ENCODE data around the gene SLCO1A2. TPM values are rescaled to one million over a fixed set of nuclear protein-coding genes. Genes with fewer than 3 reads are reported as not detected.
"Not testable (repeated sequence)": the region's sequence is repeated elsewhere in the genome, so short reads cannot be mapped to it uniquely, and the experiment has no call there.

The SLCO1A2 gene
- total RNA-seq, 6 experiments from 2014 or later: 0.06 to 19.8 (median 3.2) TPM; not detected in 1

DNA sequence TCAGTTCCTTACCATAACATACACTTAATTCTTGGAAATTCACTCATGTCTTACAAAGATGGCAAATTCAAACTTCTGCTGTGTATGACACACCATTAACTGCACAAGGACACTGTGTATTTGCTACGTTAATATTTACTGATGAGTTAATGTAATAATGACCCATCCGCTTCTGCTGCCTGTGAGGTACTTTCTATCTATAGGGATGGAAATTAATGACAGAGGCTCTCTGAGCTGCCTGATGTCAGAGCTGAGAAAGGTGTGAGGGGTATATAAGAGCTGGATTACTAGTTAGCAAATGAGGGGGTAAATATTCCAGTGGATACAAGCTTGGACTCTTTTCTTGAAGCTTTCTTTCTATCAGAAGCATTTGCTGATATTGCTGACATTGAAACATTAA, 37.9 kb upstream of the SLCO1A2 start, which contains the start of gene IAPP:
IAPP (plus strand) TSS at position 301 of the 400 bp plus-strand sequence. CDS start 450 bp downstream, outside the sequence.
- no peak for ATAC-seq
- H3K9me3 ChIP-seq: no peaks in the 10 kb centered on the region
- WGBS (ENCODE audit: insufficient coverage, low coverage, low lambda C conversion rate, missing lambda C conversion rate): 58% methylated on average over 2 of the region's 2 CpGs
- H3K27me3 ChIP-seq: no peaks in the 10 kb centered on the region
- H3K27ac ChIP-seq: no peak within 1 kb of the TSS
- no peak within 1 kb of the TSS for H3K4me3 ChIP-seq
- no peaks in the 10 kb centered on the region for H3K36me3 ChIP-seq
- TF ChIP-seq, protein P1, sequence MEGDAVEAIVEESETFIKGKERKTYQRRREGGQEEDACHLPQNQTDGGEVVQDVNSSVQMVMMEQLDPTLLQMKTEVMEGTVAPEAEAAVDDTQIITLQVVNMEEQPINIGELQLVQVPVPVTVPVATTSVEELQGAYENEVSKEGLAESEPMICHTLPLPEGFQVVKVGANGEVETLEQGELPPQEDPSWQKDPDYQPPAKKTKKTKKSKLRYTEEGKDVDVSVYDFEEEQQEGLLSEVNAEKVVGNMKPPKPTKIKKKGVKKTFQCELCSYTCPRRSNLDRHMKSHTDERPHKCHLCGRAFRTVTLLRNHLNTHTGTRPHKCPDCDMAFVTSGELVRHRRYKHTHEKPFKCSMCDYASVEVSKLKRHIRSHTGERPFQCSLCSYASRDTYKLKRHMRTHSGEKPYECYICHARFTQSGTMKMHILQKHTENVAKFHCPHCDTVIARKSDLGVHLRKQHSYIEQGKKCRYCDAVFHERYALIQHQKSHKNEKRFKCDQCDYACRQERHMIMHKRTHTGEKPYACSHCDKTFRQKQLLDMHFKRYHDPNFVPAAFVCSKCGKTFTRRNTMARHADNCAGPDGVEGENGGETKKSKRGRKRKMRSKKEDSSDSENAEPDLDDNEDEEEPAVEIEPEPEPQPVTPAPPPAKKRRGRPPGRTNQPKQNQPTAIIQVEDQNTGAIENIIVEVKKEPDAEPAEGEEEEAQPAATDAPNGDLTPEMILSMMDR (IDR thresholded peaks at IDR 0.05): no peak
- no peak for TF ChIP-seq POLR2A (IDR thresholded peaks at IDR 0.05)
- intact Hi-C loops (cut with DNase I): no loop called here
- no peaks in the 10 kb centered on the region for H3K4me1 ChIP-seq
- no peak for DNase-seq

DNA sequence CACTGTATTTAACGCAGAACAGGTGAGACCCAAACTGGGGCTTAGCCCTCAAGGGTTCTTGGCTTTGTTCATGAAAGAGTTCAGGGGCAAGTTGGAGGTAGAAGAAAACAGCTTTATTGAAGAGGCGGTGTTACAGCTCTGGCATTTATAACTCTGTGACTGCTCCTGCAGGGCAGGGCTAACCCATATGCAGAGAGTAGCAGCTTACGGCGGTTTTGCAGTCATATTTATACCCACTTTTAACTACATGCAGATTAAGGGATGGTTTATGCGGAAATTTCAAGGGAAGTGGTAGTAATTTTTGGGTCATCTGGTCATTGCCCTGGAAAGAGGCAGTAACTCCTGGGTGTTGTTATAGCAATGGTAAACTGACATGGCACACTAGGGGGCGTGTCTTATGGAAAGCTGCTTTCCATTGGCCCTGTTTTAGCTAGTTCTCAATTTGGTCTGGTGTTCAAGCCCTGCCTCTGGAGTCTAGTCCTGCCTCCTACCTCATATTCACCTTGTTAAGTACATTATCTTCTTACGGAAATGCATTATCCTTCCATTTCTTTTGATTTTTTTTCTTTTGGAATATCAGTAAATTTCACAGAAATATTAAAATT, 36.2 kb upstream of the SLCO1A2 start:
- WGBS (ENCODE audit: insufficient coverage, low coverage, low lambda C conversion rate, missing lambda C conversion rate): 84% methylated on average over 5 of the region's 7 CpGs
- H3K4me1 ChIP-seq: no peaks in the 10 kb centered on the region
- DNase-seq (no peak), ATAC-seq (no peak)
- TF ChIP-seq, protein P1 (IDR thresholded peaks at IDR 0.05): no peak
- no peak for TF ChIP-seq POLR2A (IDR thresholded peaks at IDR 0.05)
- no peak overlapping the region for H3K27ac ChIP-seq
- H3K9me3 ChIP-seq: no peaks in the 10 kb centered on the region
- no peaks in the 10 kb centered on the region for H3K36me3 ChIP-seq
- no peak overlapping the region for H3K4me3 ChIP-seq
- no peaks in the 10 kb centered on the region for H3K27me3 ChIP-seq
- intact Hi-C loops (cut with DNase I): no loop called here

GRCh38 chr12:21369141-21369980, 34.6 kb upstream of the SLCO1A2 start:
- Histone ChIP-seq H3K9me3 (no peaks in the 10 kb centered on the region), H3K4me3 (no peak overlapping the region), H3K27me3 (no peaks in the 10 kb centered on the region), H3K4me1 (no peaks in the 10 kb centered on the region), H3K27ac (no peak overlapping the region), H3K36me3 (no peaks in the 10 kb centered on the region)
- intact Hi-C loops (cut with DNase I): no loop called here
- TF ChIP-seq POLR2A (IDR thresholded peaks at IDR 0.05): no peak
- TF ChIP-seq, protein P1 (IDR thresholded peaks at IDR 0.05): no peak
- WGBS (ENCODE audit: insufficient coverage, low coverage, low lambda C conversion rate, missing lambda C conversion rate): 55% methylated on average over 4 of the region's 4 CpGs
- ATAC-seq: no peak
- DNase-seq: no peak

- 72% methylated on average over 7 of the region's 10 CpGs for WGBS (ENCODE audit: insufficient coverage, low coverage, low lambda C conversion rate, missing lambda C conversion rate)
- H3K4me1 ChIP-seq; H3K27me3 ChIP-seq; H3K4me3 ChIP-seq; ATAC-seq; H3K9me3 ChIP-seq; intact Hi-C loops (cut with DNase I); H3K36me3 ChIP-seq; DNase-seq; H3K27ac ChIP-seq: not testable (repeated sequence)
Observed at GRCh38 chr12:21360632-21361031, 25.9 kb upstream of the SLCO1A2 start.

DNA sequence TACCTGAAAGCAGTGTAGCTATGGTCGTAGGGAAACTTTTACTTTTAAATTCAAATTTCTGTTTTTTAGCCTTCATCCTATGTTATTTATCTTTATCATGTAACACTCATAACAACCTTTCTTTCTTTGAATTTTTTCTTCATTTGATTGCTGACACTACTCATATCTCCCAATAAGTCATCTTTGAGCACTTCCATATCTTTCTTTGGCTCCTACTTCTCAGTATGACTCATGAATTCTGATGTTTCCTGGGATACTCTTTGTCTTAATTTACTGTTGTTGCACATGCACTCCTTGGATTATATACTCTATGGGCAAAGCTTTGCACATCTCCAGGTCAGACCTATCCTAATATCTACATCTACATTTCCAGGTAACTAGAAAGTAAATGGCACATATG, 19.9 kb upstream of the SLCO1A2 start:
- no peaks in the 10 kb centered on the region for H3K27me3 ChIP-seq
- no peaks in the 10 kb centered on the region for H3K36me3 ChIP-seq
- intact Hi-C loops (cut with DNase I): no loop called here
- peaks cover 0 to 34% (median 14%) of the 10 kb centered on the region in 4 donors for H3K4me1 ChIP-seq
- 76% methylated on average over 1 of the region's 1 CpG for WGBS (ENCODE audit: insufficient coverage, low coverage, low lambda C conversion rate, missing lambda C conversion rate)
- DNase-seq (no peak), ATAC-seq (no peak)
- peak overlapping the region in 1 of 3 donors; percentile 84 for H3K27ac ChIP-seq
- no peak for TF ChIP-seq POLR2A (IDR thresholded peaks at IDR 0.05)
- TF ChIP-seq, protein P1 (IDR thresholded peaks at IDR 0.05): no peak
- H3K4me3 ChIP-seq: no peak overlapping the region
- H3K9me3 ChIP-seq: no peaks in the 10 kb centered on the region

All from right lobe of liver (tissue), 6 donors.